Astrocyte (in vitro differentiated cells and primary cell): ENCODE data around the gene MTHFSD.

Experiments
- EZH2 ChIP-seq: IDR thresholded peaks from 2 replicates; pipeline ENCODE4 v1.6.1; 2012; ENCODE audit warnings: mild to moderate bottlenecking, low read length, inconsistent platforms; ENCODE audit not compliant: insufficient read depth
- TF ChIP-seq, protein P1 (sequence below): IDR thresholded peaks from 2 replicates; pipeline ENCODE4 v1.5.1; 2011; ENCODE audit warnings: low read depth, mild to moderate bottlenecking, inconsistent platforms, low read length, moderate library complexity; ENCODE audit not compliant: insufficient read depth

DNA sequence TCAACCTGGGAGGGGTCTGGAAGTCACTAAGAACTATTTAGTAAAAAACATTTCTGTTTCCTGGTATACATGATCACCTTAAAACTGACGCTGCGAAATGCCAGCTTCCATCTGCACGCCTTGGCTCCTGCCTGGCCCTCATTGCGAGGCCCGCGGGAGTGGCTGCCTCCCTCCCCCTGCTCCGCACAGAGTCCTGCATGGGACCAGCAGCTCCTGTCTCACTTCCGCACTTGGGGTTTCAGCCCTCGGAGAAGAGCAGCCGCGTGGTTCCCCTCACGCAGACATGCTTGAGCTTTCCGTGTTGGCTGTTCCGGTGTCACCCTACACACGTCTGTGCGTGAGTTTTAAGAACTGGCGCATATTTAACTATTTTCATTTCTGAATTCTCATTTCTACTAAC, 18.4 kb downstream of the MTHFSD start:
- TF ChIP-seq, protein P1, sequence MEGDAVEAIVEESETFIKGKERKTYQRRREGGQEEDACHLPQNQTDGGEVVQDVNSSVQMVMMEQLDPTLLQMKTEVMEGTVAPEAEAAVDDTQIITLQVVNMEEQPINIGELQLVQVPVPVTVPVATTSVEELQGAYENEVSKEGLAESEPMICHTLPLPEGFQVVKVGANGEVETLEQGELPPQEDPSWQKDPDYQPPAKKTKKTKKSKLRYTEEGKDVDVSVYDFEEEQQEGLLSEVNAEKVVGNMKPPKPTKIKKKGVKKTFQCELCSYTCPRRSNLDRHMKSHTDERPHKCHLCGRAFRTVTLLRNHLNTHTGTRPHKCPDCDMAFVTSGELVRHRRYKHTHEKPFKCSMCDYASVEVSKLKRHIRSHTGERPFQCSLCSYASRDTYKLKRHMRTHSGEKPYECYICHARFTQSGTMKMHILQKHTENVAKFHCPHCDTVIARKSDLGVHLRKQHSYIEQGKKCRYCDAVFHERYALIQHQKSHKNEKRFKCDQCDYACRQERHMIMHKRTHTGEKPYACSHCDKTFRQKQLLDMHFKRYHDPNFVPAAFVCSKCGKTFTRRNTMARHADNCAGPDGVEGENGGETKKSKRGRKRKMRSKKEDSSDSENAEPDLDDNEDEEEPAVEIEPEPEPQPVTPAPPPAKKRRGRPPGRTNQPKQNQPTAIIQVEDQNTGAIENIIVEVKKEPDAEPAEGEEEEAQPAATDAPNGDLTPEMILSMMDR, result no peak
- no peak for TF ChIP-seq EZH2
